CD8-positive, alpha-beta memory T cell (primary cell): ENCODE results near the gene ITK. TPM values are rescaled to one million over a fixed set of nuclear protein-coding genes. Genes with fewer than 3 reads are reported as not detected.

Source experiments
- CTCF ChIA-PET: fragments of 350-600 bp; sonication (Branson Sonifier 250); formaldehyde crosslinking; loops from one replicate; lab custom pipeline; 2021; ENCODE audit warnings: antibody characterized with exemption; lab: Charles Lee
- POLR2A ChIA-PET: fragments of 350-600 bp; sonication (Branson Sonifier 250); formaldehyde crosslinking; loops from one replicate; lab custom pipeline; 2021; ENCODE audit warnings: antibody characterized with exemption; lab: Charles Lee
- DNase-seq, 5 donors: peaks; one replicate each; pipeline versions ENCODE4 v3.0.0 to v3.0.0-alpha.2; 2020 to 2022; ENCODE audit warnings: mixed read lengths in 1 of 5
- H3K27ac ChIP-seq: one replicate; pipeline ENCODE4 v1.7.0; 2013; ENCODE audit warnings: low read depth, mild to moderate bottlenecking, low read length, moderate library complexity
- H3K27me3 ChIP-seq: 2 replicates; pipeline ENCODE4 v1.7.0; 2013; ENCODE audit warnings: low read length, mild to moderate bottlenecking; ENCODE audit not compliant: insufficient read depth, poor library complexity, severe bottlenecking
- H3K36me3 ChIP-seq: 2 replicates; pipeline ENCODE4 v1.7.0; 2013; ENCODE audit warnings: mild to moderate bottlenecking, low read length, moderate library complexity; ENCODE audit not compliant: insufficient read depth
- H3K4me1 ChIP-seq: 2 replicates; pipeline ENCODE4 v1.7.0; 2013; ENCODE audit warnings: mild to moderate bottlenecking, low read length, moderate library complexity; ENCODE audit not compliant: insufficient read depth
- H3K4me3 ChIP-seq: 2 replicates; pipeline ENCODE4 v1.7.0; 2013; ENCODE audit warnings: mild to moderate bottlenecking, low read length
- H3K9me3 ChIP-seq: 2 replicates; pipeline ENCODE4 v1.7.0; 2013; ENCODE audit warnings: mild to moderate bottlenecking, low read length
- H3K27ac Mint-ChIP-seq, 8 donors: one replicate each; pipeline ENCODE4 v1.8.0; 2020 to 2021; ENCODE audit warnings: mixed read lengths in 8 of 8, mild to moderate bottlenecking in 6 of 8, inconsistent platforms in 3 of 8, moderate library complexity in 3 of 8
- H3K27me3 Mint-ChIP-seq, 2 donors: one replicate each; pipeline ENCODE4 v1.8.0; 2020 to 2021; ENCODE audit warnings: mixed read lengths in 2 of 2, mild to moderate bottlenecking in 1 of 2, moderate library complexity in 1 of 2
- H3K36me3 Mint-ChIP-seq, 3 donors: one replicate each; pipeline ENCODE4 v1.8.0; 2020 to 2021; ENCODE audit warnings: mixed read lengths in 3 of 3, inconsistent platforms in 1 of 3, mild to moderate bottlenecking in 1 of 3
- H3K4me1 Mint-ChIP-seq, 3 donors: one replicate each; pipeline ENCODE4 v1.8.0; 2020 to 2021; ENCODE audit warnings: mixed read lengths in 3 of 3, inconsistent platforms in 1 of 3, mild to moderate bottlenecking in 1 of 3
- H3K4me3 Mint-ChIP-seq, 7 donors: one replicate each; pipeline ENCODE4 v1.8.0; 2020 to 2021; ENCODE audit warnings: mixed read lengths in 7 of 7, mild to moderate bottlenecking in 6 of 7, moderate library complexity in 4 of 7, inconsistent platforms in 2 of 7
- H3K9me3 Mint-ChIP-seq, 5 donors: one replicate each; pipeline ENCODE4 v1.8.0; 2020 to 2022; ENCODE audit warnings: mixed read lengths in 5 of 5, mild to moderate bottlenecking in 3 of 5, moderate library complexity in 2 of 5, inconsistent platforms in 1 of 5
- polyA plus RNA-seq: library from polyadenylated mRNA; unstranded; fragments of 300-500 nt; fragmentation: Illumina TruSeq; gene quantifications from one replicate; pipeline ENCODE4 v1.2.3, GENCODE V29; 2021
- total RNA-seq, 2 experiments: library from RNA; stranded (reverse); gene quantifications; one replicate each; pipeline ENCODE4 v1.2.3, GENCODE V29; 2021

ITK gene
- total and polyA plus RNA-seq, 3 experiments from 2014 or later = 129 to 162 (median 150) TPM

DNA sequence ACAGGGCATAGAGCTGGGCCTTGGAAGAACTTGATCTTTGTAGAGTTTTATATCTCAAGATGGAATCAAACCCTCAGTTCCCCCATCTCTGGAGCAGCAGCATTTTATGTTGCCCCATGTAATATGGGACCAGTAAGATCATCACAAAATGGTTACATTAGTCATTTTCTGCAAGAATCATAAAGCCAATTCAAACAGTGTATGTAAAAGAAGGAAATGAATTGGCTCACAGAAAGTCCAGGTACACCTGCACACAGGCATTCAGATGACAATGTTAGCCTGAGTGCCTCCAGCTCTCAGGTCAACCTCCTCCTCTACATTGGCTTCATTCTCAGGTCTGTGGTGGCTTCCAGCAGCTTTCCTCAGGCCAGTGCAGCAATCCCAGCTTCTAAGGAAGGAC, 120.4 kb downstream of the ITK start:
- Mint-ChIP-seq H3K36me3 (peaks cover 15 to 95% (median 27%) of the 10 kb centered on the region in 3 donors), H3K27me3 (no peaks in the 10 kb centered on the region), H3K9me3 (no peaks in the 10 kb centered on the region), H3K27ac (peak overlapping the region in 7 of 8 donors; percentile 32 to 96 (median 58)), H3K4me3 (no peak overlapping the region), H3K4me1 (peaks cover 37 to 48% (median 38%) of the 10 kb centered on the region in 3 donors)
- CTCF ChIA-PET = interaction anchor here (1.2 kb wide), 1 partner anchor 34 kb away, joined by 3 read pairs; no protein-coding TSS in a partner anchor
- no peak for DNase-seq
- Histone ChIP-seq H3K27ac (no peak overlapping the region), H3K36me3 (peaks cover 50% of the 10 kb centered on the region), H3K9me3 (no peaks in the 10 kb centered on the region), H3K4me1 (peaks cover 33% of the 10 kb centered on the region), H3K4me3 (no peak overlapping the region), H3K27me3 (no peaks in the 10 kb centered on the region)
- POLR2A ChIA-PET = no interaction called here

DNA sequence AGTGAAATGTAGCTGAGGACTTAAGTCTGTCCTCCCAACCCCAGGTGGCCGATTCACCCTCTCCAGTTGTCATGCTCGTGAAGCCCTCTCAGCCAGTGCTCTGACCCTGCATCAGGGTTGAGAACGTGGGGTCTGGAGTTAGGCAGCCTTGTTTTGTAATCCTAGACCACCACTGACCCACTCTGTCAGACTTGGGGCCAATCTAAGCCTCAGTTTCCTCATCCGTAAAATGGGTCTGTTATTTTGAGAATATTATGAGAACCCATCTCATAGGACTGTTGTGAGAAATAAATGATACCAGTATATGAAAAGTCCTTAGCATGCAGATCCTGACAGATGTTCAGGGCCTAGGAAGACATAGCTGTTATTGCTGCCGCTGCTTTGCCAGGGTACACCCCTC, 122.4 kb downstream of the ITK start:
- H3K27ac ChIP-seq = no peak overlapping the region

DNA sequence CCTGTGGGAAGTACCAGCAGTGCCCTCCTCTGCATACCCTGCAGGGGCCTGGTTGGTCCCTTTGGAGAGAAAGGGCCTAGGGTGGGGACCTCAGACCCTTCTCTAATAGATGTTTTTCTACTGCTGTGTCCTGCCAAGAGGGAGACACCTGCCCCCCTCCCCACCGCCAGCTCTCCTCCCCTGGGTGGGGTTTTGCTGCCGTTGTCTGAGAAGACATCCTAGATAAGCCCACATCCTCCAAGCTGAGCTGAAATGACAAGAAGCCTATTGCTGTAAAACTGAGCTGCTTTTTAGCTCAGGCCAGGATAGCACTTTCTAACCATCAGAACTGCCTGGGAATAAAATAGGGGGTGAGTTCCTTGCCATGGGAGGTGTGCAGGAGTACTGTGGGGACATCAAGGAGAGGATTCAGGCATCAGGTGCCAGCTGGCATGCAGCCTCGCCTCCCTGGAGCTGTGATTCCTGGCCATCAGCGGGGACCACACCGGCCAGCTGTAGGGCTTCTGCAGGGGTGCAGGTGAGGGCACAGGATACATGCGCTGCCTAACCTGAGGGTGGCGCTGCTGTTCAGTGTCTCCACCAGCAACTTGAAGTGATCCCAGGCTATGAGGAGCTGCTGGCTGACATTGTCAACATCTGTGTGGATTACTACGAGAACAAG, 123.2 kb downstream of the ITK start:
- Mint-ChIP-seq H3K27me3 (no peaks in the 10 kb centered on the region), H3K4me3 (peak overlapping the region in 6 of 7 donors; percentile 47 to 79 (median 66)), H3K4me1 (peaks cover 62 to 66% (median 64%) of the 10 kb centered on the region in 3 donors), H3K27ac (peak overlapping the region; percentile 58 to 99 (median 80)), H3K36me3 (peaks cover 16 to 95% (median 27%) of the 10 kb centered on the region in 3 donors), H3K9me3 (no peaks in the 10 kb centered on the region)
- peak; percentile 30 to 72 (median 38) for DNase-seq
- Histone ChIP-seq H3K4me1 (peaks cover 60% of the 10 kb centered on the region), H3K27ac (no peak overlapping the region), H3K27me3 (no peaks in the 10 kb centered on the region), H3K9me3 (no peaks in the 10 kb centered on the region), H3K4me3 (peak overlapping the region; percentile 38), H3K36me3 (peaks cover 33% of the 10 kb centered on the region)
- ChIA-PET CTCF (interaction anchor here (0.6 to 1.9 kb wide), 12 partner anchors 11 to 101 kb away, joined by 3 to 8 read pairs (median 4); a partner anchor contains a TSS), POLR2A (interaction anchor here (1.1 to 1.2 kb wide), 2 partner anchors 31 to 38 kb away, joined by 3 to 7 read pairs; partner anchors contain the start of gene CYFIP2)

More for the DNA sequence above, 122.4 kb downstream of the ITK start:
- peaks cover 37% of the 10 kb centered on the region for H3K36me3 ChIP-seq
- H3K4me1 ChIP-seq = peaks cover 52% of the 10 kb centered on the region
- Mint-ChIP-seq H3K4me3 (no peak overlapping the region), H3K36me3 (peaks cover 16 to 93% (median 26%) of the 10 kb centered on the region in 3 donors), H3K27ac (peak overlapping the region; percentile 58 to 99 (median 84)), H3K4me1 (peaks cover 57 to 58% (median 57%) of the 10 kb centered on the region in 3 donors), H3K27me3 (no peaks in the 10 kb centered on the region), H3K9me3 (no peaks in the 10 kb centered on the region)
- no peak overlapping the region for H3K4me3 ChIP-seq
- DNase-seq = no peak
- no peaks in the 10 kb centered on the region for H3K27me3 ChIP-seq
- H3K9me3 ChIP-seq = no peaks in the 10 kb centered on the region
- ChIA-PET POLR2A (interaction anchor here (1.1 to 1.2 kb wide), 2 partner anchors 30 to 37 kb away, joined by 3 to 7 read pairs; partner anchors contain the start of gene CYFIP2), CTCF (interaction anchor here (0.6 to 1.9 kb wide), 12 partner anchors 10 to 149 kb away, joined by 3 to 8 read pairs (median 4); no protein-coding TSS in a partner anchor)

Other genes starting within 250 kb of the ITK start
- gene TIMD4, start 217.6 kb upstream of the ITK start, total RNA-seq = 1 to 10 TPM in 1 of 2 experiments, under 1 TPM in 1; 0.60 to 1.5 TPM
- 3.3 TPM for gene TIMD4, start 217.6 kb upstream of the ITK start, polyA plus RNA-seq
- gene HAVCR1, start 121.7 kb upstream of the ITK start, total RNA-seq = under 1 TPM; 0.27 to 0.61 TPM
- 0.91 TPM for gene HAVCR1, start 121.7 kb upstream of the ITK start, polyA plus RNA-seq
- gene HAVCR2, start 71.8 kb upstream of the ITK start, total RNA-seq = 1 to 10 TPM; 6.3 to 6.6 TPM
- 7.5 TPM for gene HAVCR2, start 71.8 kb upstream of the ITK start, polyA plus RNA-seq
- gene MED7, start 38.0 kb upstream of the ITK start, total RNA-seq = 10 to 100 TPM; 12.6 to 14.7 TPM
- 15.7 TPM for gene MED7, start 38.0 kb upstream of the ITK start, polyA plus RNA-seq
- under 1 TPM; 0.29 to 0.50 TPM for gene GARIN3, start 14.6 kb upstream of the ITK start, total RNA-seq
- not detected for gene GARIN3, start 14.6 kb upstream of the ITK start, polyA plus RNA-seq
- gene CYFIP2, start 85.3 kb downstream of the ITK start, total RNA-seq = 100 to 1,000 TPM; 239 to 259 TPM
- gene CYFIP2, start 85.3 kb downstream of the ITK start, polyA plus RNA-seq = 534 TPM